ENCODE data around the gene EPHX1. TPM values are rescaled to one million over a fixed set of nuclear protein-coding genes. Genes with fewer than 3 reads are reported as not detected.

Gene EPHX1
- total and polyA plus RNA-seq, 10 of the 15 experiments (the other 5 are each of a cell fraction or from before 2014, with no cell fraction given) = 0.33 to 2.9 (median 0.78) TPM; not detected in 2

DNA sequence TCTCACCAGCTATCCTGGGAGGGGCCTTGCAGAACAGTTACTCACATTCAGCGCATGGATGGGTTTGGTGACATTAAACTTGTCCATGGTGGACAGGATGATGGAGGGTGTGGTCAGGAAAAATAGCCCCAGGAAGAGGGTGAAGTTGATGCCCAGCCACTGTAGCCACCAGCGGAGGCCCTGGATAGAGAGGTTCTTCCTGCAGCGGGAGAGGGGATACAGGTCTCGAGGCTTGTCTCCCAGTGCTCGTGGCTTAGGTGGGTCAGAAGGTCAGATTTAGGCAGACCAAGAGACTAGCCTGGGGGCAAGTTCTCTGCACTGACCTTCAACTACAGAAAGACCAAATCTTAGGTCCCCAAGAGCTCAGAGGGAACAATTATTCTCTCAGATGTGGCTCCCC is 49.2 kb downstream of the EPHX1 start:
- POLR2A ChIA-PET = no interaction called here
- in situ Hi-C loops (cut with MboI) (no loop called here), intact Hi-C loops (cut with micrococcal nuclease; ENCODE audit: unreplicated experiment) (no loop called here)
- no peak for DNase-seq (ENCODE audit: low read depth, low spot score)
- Histone ChIP-seq H3K79me2 (ENCODE audit: control insufficient read depth, insufficient read depth, low read length) (no peaks in the 10 kb centered on the region), H3K36me3 (ENCODE audit: control insufficient read depth in 2 of 2, insufficient read depth in 2 of 2, low read length in 1 of 2) (peaks cover 9 to 17% of the 10 kb centered on the region in 2 experiments), H3K4me1 (ENCODE audit: control insufficient read depth, insufficient read depth, low read length) (peaks cover 6% of the 10 kb centered on the region), H3K9me3 (replicated peaks; ENCODE audit: control insufficient read depth, insufficient read depth, low read length) (no peaks in the 10 kb centered on the region), H3K27me3 (replicated peaks in 1 of 2; ENCODE audit: control insufficient read depth in 2 of 2, insufficient read depth in 2 of 2, low read length in 1 of 2) (no peaks in the 10 kb centered on the region), H3K27ac (ENCODE audit: control insufficient read depth, insufficient read depth) (no peak overlapping the region), H4K20me1 (ENCODE audit: control insufficient read depth, insufficient read depth) (no peaks in the 10 kb centered on the region), H2AFZ (ENCODE audit: control insufficient read depth, low read depth, low read length) (no peak overlapping the region), H3K9ac (ENCODE audit: control insufficient read depth, insufficient read depth, low read length) (no peak overlapping the region), H3K4me2 (ENCODE audit: control insufficient read depth, insufficient read depth) (no peak overlapping the region), H3K4me3 (no peak overlapping the region)
- 98% methylated on average over 5 of the region's 5 CpGs for WGBS (ENCODE audit: insufficient coverage, insufficient replicate concordance, low lambda C conversion rate, missing lambda C conversion rate)
- SMC1A ChIA-PET (ENCODE audit: uncharacterized antibody, unreplicated experiment) = interaction anchor here (2.4 kb wide), 1 partner anchor 23 kb away, joined by 10 read pairs; the partner anchor contains the start of gene TMEM63A
- BruUV-seq (replicated peaks) = no TSS peak
- RAD21 ChIA-PET (ENCODE audit: unreplicated experiment) = no interaction called here
- CTCF ChIA-PET = interaction anchor here (0.6 kb wide), 1 partner anchor 453 kb away, joined by 3 read pairs; no protein-coding TSS in a partner anchor
- ATAC-seq = no peak
- no peak for FAIRE-seq
- no peak for TF ChIP-seq FOS (IDR thresholded peaks at IDR 0.05; ENCODE audit: borderline replicate concordance, extremely low read depth, insufficient read length)
- TF ChIP-seq ZNF217 (IDR thresholded peaks at IDR 0.05) = no peak
- TF ChIP-seq GATAD2B (conservative IDR thresholded peaks at IDR 0.05; ENCODE audit: low read depth) = no peak
- TF ChIP-seq, protein P1, sequence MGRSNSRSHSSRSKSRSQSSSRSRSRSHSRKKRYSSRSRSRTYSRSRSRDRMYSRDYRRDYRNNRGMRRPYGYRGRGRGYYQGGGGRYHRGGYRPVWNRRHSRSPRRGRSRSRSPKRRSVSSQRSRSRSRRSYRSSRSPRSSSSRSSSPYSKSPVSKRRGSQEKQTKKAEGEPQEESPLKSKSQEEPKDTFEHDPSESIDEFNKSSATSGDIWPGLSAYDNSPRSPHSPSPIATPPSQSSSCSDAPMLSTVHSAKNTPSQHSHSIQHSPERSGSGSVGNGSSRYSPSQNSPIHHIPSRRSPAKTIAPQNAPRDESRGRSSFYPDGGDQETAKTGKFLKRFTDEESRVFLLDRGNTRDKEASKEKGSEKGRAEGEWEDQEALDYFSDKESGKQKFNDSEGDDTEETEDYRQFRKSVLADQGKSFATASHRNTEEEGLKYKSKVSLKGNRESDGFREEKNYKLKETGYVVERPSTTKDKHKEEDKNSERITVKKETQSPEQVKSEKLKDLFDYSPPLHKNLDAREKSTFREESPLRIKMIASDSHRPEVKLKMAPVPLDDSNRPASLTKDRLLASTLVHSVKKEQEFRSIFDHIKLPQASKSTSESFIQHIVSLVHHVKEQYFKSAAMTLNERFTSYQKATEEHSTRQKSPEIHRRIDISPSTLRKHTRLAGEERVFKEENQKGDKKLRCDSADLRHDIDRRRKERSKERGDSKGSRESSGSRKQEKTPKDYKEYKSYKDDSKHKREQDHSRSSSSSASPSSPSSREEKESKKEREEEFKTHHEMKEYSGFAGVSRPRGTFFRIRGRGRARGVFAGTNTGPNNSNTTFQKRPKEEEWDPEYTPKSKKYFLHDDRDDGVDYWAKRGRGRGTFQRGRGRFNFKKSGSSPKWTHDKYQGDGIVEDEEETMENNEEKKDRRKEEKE (IDR thresholded peaks at IDR 0.05) = no peak
- no peak for TF ChIP-seq SUPT20H (IDR thresholded peaks at IDR 0.05; ENCODE audit: borderline replicate concordance, control insufficient read depth, low read depth, low read length)
- no peak for TF ChIP-seq EED (IDR thresholded peaks at IDR 0.05; ENCODE audit: low read depth)
- no peak for TF ChIP-seq ZZZ3 (IDR thresholded peaks at IDR 0.05; ENCODE audit: control insufficient read depth, insufficient read length, low read depth)
- TF ChIP-seq RELA (IDR thresholded peaks at IDR 0.05; ENCODE audit: borderline replicate concordance, partially characterized antibody) = no peak
- TF ChIP-seq EZH2 (IDR thresholded peaks at IDR 0.05; ENCODE audit: borderline replicate concordance, control insufficient read depth, low read depth, low read length) = no peak
- TF ChIP-seq IKZF1 (conservative IDR thresholded peaks at IDR 0.05) = no peak
- TF ChIP-seq, protein P2, sequence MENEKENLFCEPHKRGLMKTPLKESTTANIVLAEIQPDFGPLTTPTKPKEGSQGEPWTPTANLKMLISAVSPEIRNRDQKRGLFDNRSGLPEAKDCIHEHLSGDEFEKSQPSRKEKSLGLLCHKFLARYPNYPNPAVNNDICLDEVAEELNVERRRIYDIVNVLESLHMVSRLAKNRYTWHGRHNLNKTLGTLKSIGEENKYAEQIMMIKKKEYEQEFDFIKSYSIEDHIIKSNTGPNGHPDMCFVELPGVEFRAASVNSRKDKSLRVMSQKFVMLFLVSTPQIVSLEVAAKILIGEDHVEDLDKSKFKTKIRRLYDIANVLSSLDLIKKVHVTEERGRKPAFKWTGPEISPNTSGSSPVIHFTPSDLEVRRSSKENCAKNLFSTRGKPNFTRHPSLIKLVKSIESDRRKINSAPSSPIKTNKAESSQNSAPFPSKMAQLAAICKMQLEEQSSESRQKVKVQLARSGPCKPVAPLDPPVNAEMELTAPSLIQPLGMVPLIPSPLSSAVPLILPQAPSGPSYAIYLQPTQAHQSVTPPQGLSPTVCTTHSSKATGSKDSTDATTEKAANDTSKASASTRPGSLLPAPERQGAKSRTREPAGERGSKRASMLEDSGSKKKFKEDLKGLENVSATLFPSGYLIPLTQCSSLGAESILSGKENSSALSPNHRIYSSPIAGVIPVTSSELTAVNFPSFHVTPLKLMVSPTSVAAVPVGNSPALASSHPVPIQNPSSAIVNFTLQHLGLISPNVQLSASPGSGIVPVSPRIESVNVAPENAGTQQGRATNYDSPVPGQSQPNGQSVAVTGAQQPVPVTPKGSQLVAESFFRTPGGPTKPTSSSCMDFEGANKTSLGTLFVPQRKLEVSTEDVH (IDR thresholded peaks at IDR 0.05; ENCODE audit: low read depth, partially characterized antibody) = no peak
- TF ChIP-seq POLR2AphosphoS5 (IDR thresholded peaks at IDR 0.05; ENCODE audit: low read length) = no peak
- TF ChIP-seq, protein P3, sequence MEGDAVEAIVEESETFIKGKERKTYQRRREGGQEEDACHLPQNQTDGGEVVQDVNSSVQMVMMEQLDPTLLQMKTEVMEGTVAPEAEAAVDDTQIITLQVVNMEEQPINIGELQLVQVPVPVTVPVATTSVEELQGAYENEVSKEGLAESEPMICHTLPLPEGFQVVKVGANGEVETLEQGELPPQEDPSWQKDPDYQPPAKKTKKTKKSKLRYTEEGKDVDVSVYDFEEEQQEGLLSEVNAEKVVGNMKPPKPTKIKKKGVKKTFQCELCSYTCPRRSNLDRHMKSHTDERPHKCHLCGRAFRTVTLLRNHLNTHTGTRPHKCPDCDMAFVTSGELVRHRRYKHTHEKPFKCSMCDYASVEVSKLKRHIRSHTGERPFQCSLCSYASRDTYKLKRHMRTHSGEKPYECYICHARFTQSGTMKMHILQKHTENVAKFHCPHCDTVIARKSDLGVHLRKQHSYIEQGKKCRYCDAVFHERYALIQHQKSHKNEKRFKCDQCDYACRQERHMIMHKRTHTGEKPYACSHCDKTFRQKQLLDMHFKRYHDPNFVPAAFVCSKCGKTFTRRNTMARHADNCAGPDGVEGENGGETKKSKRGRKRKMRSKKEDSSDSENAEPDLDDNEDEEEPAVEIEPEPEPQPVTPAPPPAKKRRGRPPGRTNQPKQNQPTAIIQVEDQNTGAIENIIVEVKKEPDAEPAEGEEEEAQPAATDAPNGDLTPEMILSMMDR (IDR thresholded peaks at IDR 0.05 in 2 of 3, conservative IDR thresholded peaks at IDR 0.05 in 1 of 3; ENCODE audit: control insufficient read depth in 2 of 3, extremely low read depth in 1 of 3, insufficient read depth in 1 of 3, low read depth in 3 of 3, low read length in 3 of 3) = no peak
